Fibroblast of villous mesenchyme (primary cell): ENCODE data around the gene BPIFB1. TPM values are rescaled to one million over a fixed set of nuclear protein-coding genes. Genes with fewer than 3 reads are reported as not detected.

ENCODE experiments used
- DNase-seq: peaks from one replicate; pipeline ENCODE4 v3.0.0-alpha.2; 2010; ENCODE audit warnings: low read depth
- H3K4me3 ChIP-seq: 2 replicates; pipeline ENCODE4 v1.5.1; 2011; ENCODE audit warnings: low read depth, mild to moderate bottlenecking, low read length
- total RNA-seq: library from RNA; depleted of rRNA; stranded (reverse); fragments of >200 nt; gene quantifications from 2 replicates; pipeline ENCODE4 v1.2.3, GENCODE V29; 2012
- TF ChIP-seq, protein P1 (sequence below): IDR thresholded peaks from 2 replicates; pipeline ENCODE4 v1.5.1; 2012; ENCODE audit warnings: low read depth, mild to moderate bottlenecking, low read length; ENCODE audit not compliant: insufficient read depth

Gene BPIFB1
- total RNA-seq, 1 donor: not detected

GRCh38 chr20:33239979-33240736 is 42.9 kb upstream of the BPIFB1 start:
- H3K4me3 ChIP-seq: no peak overlapping the region
- TF ChIP-seq, protein P1, sequence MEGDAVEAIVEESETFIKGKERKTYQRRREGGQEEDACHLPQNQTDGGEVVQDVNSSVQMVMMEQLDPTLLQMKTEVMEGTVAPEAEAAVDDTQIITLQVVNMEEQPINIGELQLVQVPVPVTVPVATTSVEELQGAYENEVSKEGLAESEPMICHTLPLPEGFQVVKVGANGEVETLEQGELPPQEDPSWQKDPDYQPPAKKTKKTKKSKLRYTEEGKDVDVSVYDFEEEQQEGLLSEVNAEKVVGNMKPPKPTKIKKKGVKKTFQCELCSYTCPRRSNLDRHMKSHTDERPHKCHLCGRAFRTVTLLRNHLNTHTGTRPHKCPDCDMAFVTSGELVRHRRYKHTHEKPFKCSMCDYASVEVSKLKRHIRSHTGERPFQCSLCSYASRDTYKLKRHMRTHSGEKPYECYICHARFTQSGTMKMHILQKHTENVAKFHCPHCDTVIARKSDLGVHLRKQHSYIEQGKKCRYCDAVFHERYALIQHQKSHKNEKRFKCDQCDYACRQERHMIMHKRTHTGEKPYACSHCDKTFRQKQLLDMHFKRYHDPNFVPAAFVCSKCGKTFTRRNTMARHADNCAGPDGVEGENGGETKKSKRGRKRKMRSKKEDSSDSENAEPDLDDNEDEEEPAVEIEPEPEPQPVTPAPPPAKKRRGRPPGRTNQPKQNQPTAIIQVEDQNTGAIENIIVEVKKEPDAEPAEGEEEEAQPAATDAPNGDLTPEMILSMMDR: no peak

GRCh38 chr20:33240923-33241322 is 42.1 kb upstream of the BPIFB1 start:
- H3K4me3 ChIP-seq: no peak overlapping the region
- DNase-seq: no peak
- TF ChIP-seq, protein P1: no peak

More at GRCh38 chr20:33239979-33240736, 42.9 kb upstream of the BPIFB1 start:
- no peak for DNase-seq

- H3K4me3 ChIP-seq: no peak overlapping the region
- TF ChIP-seq, protein P1: no peak
- no peak for DNase-seq
Measured at GRCh38 chr20:33242319-33243100, 40.5 kb upstream of the BPIFB1 start.

DNA sequence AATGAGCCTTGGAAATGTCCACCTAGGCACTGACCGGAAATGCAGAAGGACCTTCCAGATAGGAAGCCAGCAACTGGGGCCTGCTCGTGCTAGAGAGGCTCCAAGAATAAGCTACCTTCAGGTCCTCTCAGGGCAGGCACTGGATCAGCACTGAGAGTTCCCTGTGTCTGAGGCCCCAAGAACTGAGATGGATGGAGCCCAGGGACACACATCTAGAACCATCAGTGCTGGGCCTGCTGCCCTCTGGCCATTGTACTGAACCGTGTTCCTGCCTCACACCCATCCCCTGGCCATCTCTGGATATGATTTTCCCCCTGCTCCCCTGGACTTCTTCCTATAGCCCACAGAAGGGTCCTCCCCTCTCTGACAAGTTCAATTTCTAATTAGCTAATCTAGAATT is 36.9 kb upstream of the BPIFB1 start:
- no peak overlapping the region for H3K4me3 ChIP-seq
- TF ChIP-seq, protein P1: no peak
- DNase-seq: no peak

- TF ChIP-seq, protein P1: no peak
- H3K4me3 ChIP-seq: no peak overlapping the region
- no peak for DNase-seq
Measured at GRCh38 chr20:33249456-33249855, 33.6 kb upstream of the BPIFB1 start.

DNA sequence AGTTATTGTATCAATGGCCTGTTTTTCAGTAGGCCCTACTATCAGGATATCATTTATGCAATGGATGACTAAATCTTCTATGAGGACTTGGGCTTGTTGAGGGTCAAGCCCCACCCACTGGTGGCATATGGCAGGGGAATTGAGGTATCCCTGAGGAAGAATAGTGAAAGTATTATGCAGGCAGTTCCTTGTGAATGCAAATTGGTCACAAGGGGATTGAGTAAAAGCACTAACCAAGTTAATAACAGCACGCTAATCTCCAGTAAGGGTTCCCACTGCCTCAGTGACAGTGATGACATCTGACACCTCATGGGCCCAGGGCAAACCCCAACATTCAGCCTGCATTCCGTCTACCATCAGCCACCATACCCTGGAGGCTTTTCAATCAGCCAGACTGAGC is 32.3 kb upstream of the BPIFB1 start:
- TF ChIP-seq, protein P1: no peak
- no peak overlapping the region for H3K4me3 ChIP-seq
- DNase-seq: no peak
